ENCODE results near the gene MKLN1. TPM values are rescaled to one million over a fixed set of nuclear protein-coding genes. Genes with fewer than 3 reads are reported as not detected.

MKLN1 gene
- total and polyA plus RNA-seq, 2 experiments from 2014 or later = 33.8 to 59.3 TPM

GRCh38 chr7:131524703-131525102 lies 197.0 kb downstream of the MKLN1 start:
- Histone ChIP-seq H3K9me2 (replicated peaks; ENCODE audit: insufficient read depth) (no peaks in the 10 kb centered on the region), H3K4me3 (no peak overlapping the region), H3K4me2 (no peak overlapping the region), H3K27me3 (no peaks in the 10 kb centered on the region), H2AFZ (no peak overlapping the region), H3K36me3 (replicated peaks; ENCODE audit: insufficient read depth, low read depth) (no peaks in the 10 kb centered on the region), H3K9me3 (ENCODE audit: low read depth) (no peaks in the 10 kb centered on the region), H3K27ac (no peak overlapping the region), H4K20me1 (ENCODE audit: insufficient read depth, poor library complexity, severe bottlenecking) (no peaks in the 10 kb centered on the region), H3K79me2 (peaks cover 12% of the 10 kb centered on the region), H3K4me1 (ENCODE audit: insufficient read depth) (no peaks in the 10 kb centered on the region)
- DNase-seq (ENCODE audit: low spot score) = no peak
- TF ChIP-seq EZH2phosphoT487 (IDR thresholded peaks at IDR 0.05; ENCODE audit: low read depth, severe bottlenecking, unreplicated experiment) = no peak
- TF ChIP-seq CTCF (IDR thresholded peaks at IDR 0.05; ENCODE audit: poor library complexity) = no peak
- TF ChIP-seq EZH2 (IDR thresholded peaks at IDR 0.05; ENCODE audit: borderline replicate concordance) = no peak

GRCh38 chr7:131525820-131526219 lies 198.1 kb downstream of the MKLN1 start:
- Histone ChIP-seq H3K9me2 (replicated peaks; ENCODE audit: insufficient read depth) (no peaks in the 10 kb centered on the region), H3K27me3 (no peaks in the 10 kb centered on the region), H2AFZ (no peak overlapping the region), H3K27ac (no peak overlapping the region), H3K79me2 (peaks cover 12% of the 10 kb centered on the region), H3K9me3 (ENCODE audit: low read depth) (no peaks in the 10 kb centered on the region), H3K4me3 (no peak overlapping the region), H4K20me1 (ENCODE audit: insufficient read depth, poor library complexity, severe bottlenecking) (no peaks in the 10 kb centered on the region), H3K4me1 (ENCODE audit: insufficient read depth) (no peaks in the 10 kb centered on the region), H3K36me3 (replicated peaks; ENCODE audit: insufficient read depth, low read depth) (no peaks in the 10 kb centered on the region), H3K4me2 (no peak overlapping the region)
- no peak for DNase-seq (ENCODE audit: low spot score)
- WGBS (ENCODE audit: low lambda C conversion rate, missing lambda C conversion rate) = 75% methylated on average over 2 of the region's 2 CpGs
- TF ChIP-seq EZH2 (IDR thresholded peaks at IDR 0.05; ENCODE audit: borderline replicate concordance) (no peak), EZH2phosphoT487 (IDR thresholded peaks at IDR 0.05; ENCODE audit: low read depth, severe bottlenecking, unreplicated experiment) (no peak), CTCF (IDR thresholded peaks at IDR 0.05; ENCODE audit: poor library complexity) (no peak)

GRCh38 chr7:131527456-131527855 lies 199.8 kb downstream of the MKLN1 start:
- Histone ChIP-seq H3K4me2 (no peak overlapping the region), H3K27ac (no peak overlapping the region), H3K9me2 (replicated peaks; ENCODE audit: insufficient read depth) (no peaks in the 10 kb centered on the region), H3K36me3 (replicated peaks; ENCODE audit: insufficient read depth, low read depth) (no peaks in the 10 kb centered on the region), H2AFZ (no peak overlapping the region), H3K9me3 (ENCODE audit: low read depth) (no peaks in the 10 kb centered on the region), H3K4me1 (ENCODE audit: insufficient read depth) (no peaks in the 10 kb centered on the region), H3K79me2 (peaks cover 15% of the 10 kb centered on the region), H4K20me1 (ENCODE audit: insufficient read depth, poor library complexity, severe bottlenecking) (no peaks in the 10 kb centered on the region), H3K4me3 (no peak overlapping the region), H3K27me3 (no peaks in the 10 kb centered on the region)
- DNase-seq (ENCODE audit: low spot score) = no peak
- WGBS (ENCODE audit: low lambda C conversion rate, missing lambda C conversion rate) = 66% methylated on average over 4 of the region's 4 CpGs
- no peak for TF ChIP-seq EZH2 (IDR thresholded peaks at IDR 0.05; ENCODE audit: borderline replicate concordance)

- no peak overlapping the region for H3K4me2 ChIP-seq
- no peaks in the 10 kb centered on the region for H3K4me1 ChIP-seq (ENCODE audit: insufficient read depth)
- no peak overlapping the region for H3K4me3 ChIP-seq
- H3K36me3 ChIP-seq (replicated peaks; ENCODE audit: insufficient read depth, low read depth) = no peaks in the 10 kb centered on the region
- TF ChIP-seq EZH2phosphoT487 (IDR thresholded peaks at IDR 0.05; ENCODE audit: low read depth, severe bottlenecking, unreplicated experiment) (no peak), EZH2 (IDR thresholded peaks at IDR 0.05; ENCODE audit: borderline replicate concordance) (no peak), CTCF (IDR thresholded peaks at IDR 0.05; ENCODE audit: poor library complexity) (no peak)
- no peak overlapping the region for H3K27ac ChIP-seq
- no peaks in the 10 kb centered on the region for H4K20me1 ChIP-seq (ENCODE audit: insufficient read depth, poor library complexity, severe bottlenecking)
- no peak for DNase-seq (ENCODE audit: low spot score)
- H3K9me2 ChIP-seq (replicated peaks; ENCODE audit: insufficient read depth) = no peaks in the 10 kb centered on the region
- H2AFZ ChIP-seq = no peak overlapping the region
- 79% methylated on average over 3 of the region's 3 CpGs for WGBS (ENCODE audit: low lambda C conversion rate, missing lambda C conversion rate)
- no peaks in the 10 kb centered on the region for H3K27me3 ChIP-seq
- peaks cover 9% of the 10 kb centered on the region for H3K79me2 ChIP-seq
- H3K9me3 ChIP-seq (ENCODE audit: low read depth) = no peaks in the 10 kb centered on the region
These were observed 201.5 kb downstream of the MKLN1 start for GRCh38 chr7:131529179-131529578.
